Stimulated activated CD4-positive, alpha-beta T cell treated with anti-CD3 and anti-CD28 coated beads, Interleukin-12 subunit alpha, Interleukin-12 subunit beta, amount 100 ng/mL, for 4 hours (primary cell): ENCODE data around the gene RUSC2.
"Not testable (repeated sequence)": the region's sequence is repeated elsewhere in the genome, so short reads cannot be mapped to it uniquely, and the experiment has no call there.

Experiments
- DNase-seq: peaks from one replicate; pipeline ENCODE4 v3.0.0-alpha.2; 2020

Gene RUSC2

GRCh38 chr9:35490910-35491465 is 1.1 kb downstream of the RUSC2 start:
- no peak for DNase-seq

GRCh38 chr9:35493119-35493518 is 3.2 kb downstream of the RUSC2 start:
- not testable (repeated sequence) for DNase-seq

- no peak for DNase-seq
Measured at GRCh38 chr9:35495984-35496383, 6.1 kb downstream of the RUSC2 start.

GRCh38 chr9:35498245-35498644 is 8.3 kb downstream of the RUSC2 start:
- DNase-seq, result not testable (repeated sequence)

GRCh38 chr9:35499029-35499700 is 9.3 kb downstream of the RUSC2 start:
- DNase-seq, result no peak

GRCh38 chr9:35499701-35500030 is 9.8 kb downstream of the RUSC2 start:
- no peak for DNase-seq

GRCh38 chr9:35500130-35500748 is 10.3 kb downstream of the RUSC2 start:
- no peak for DNase-seq

GRCh38 chr9:35501946-35502345 is 12.0 kb downstream of the RUSC2 start:
- DNase-seq, result no peak

- DNase-seq, result no peak
Measured at GRCh38 chr9:35506359-35506758, 16.4 kb downstream of the RUSC2 start.

- no peak for DNase-seq
Measured at GRCh38 chr9:35508069-35508468, 18.2 kb downstream of the RUSC2 start.

- no peak for DNase-seq
Measured at GRCh38 chr9:35510383-35510753, 20.5 kb downstream of the RUSC2 start.

GRCh38 chr9:35510754-35511428 is 21.0 kb downstream of the RUSC2 start:
- DNase-seq, result no peak

GRCh38 chr9:35511453-35511852 is 21.5 kb downstream of the RUSC2 start:
- DNase-seq, result no peak

GRCh38 chr9:35515766-35516165 is 25.9 kb downstream of the RUSC2 start:
- DNase-seq, result no peak

GRCh38 chr9:35516479-35516878 is 26.6 kb downstream of the RUSC2 start:
- DNase-seq, result no peak

GRCh38 chr9:35517131-35517530 is 27.2 kb downstream of the RUSC2 start:
- DNase-seq, result no peak

- DNase-seq, result no peak
Measured at GRCh38 chr9:35517552-35518224, 27.8 kb downstream of the RUSC2 start.

- no peak for DNase-seq
Measured at GRCh38 chr9:35518225-35518821, 28.4 kb downstream of the RUSC2 start.

GRCh38 chr9:35518981-35519679 is 29.2 kb downstream of the RUSC2 start:
- DNase-seq, result no peak

GRCh38 chr9:35519692-35520363 is 29.9 kb downstream of the RUSC2 start:
- DNase-seq, result no peak

- DNase-seq, result no peak
Measured at GRCh38 chr9:35520364-35520710, 30.4 kb downstream of the RUSC2 start.

- no peak for DNase-seq
Measured at GRCh38 chr9:35521708-35522107, 31.8 kb downstream of the RUSC2 start.
